Measurements from ENCODE around the gene ITPK1.

ITPK1 gene

GRCh38 chr14:93011650-93012325 is 103.9 kb downstream of the ITPK1 start:
- DNase-seq (ENCODE audit: low read depth in 2 of 3, low spot score in 1 of 3), result no peak

- DNase-seq (ENCODE audit: low read depth in 2 of 3, low spot score in 1 of 3), result no peak
These were observed 104.6 kb downstream of the ITPK1 start for GRCh38 chr14:93011141-93011529.

DNA sequence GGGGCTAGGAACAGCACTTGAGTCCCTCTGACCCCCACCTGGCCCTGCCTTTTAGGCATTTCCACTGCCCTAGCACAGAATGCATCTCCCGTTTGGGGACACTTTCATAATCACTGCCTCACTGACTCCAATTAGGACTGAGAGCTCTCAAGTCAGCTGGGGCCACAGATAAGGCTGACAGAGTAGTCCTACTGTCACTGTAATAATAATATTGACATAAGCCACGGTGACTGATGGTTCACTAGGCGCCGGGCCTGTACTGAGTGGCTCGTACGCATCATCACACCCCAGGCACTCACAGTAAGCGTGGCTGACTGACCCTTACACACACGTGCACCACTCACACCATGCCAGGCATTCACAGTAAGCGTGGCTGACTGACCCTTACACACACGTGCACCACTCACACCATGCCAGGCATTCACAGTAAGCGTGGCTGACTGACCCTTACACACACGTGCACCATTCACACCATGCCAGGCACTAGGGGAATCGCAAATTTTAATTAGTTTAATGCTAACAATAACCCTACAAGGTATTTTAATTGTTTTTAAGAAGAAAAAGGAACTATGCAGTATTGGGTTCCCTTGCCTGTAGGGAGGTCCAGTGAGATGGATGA is 105.1 kb downstream of the ITPK1 start:
- DNase-seq (ENCODE audit: low read depth in 2 of 3, low spot score in 1 of 3), result no peak

DNA sequence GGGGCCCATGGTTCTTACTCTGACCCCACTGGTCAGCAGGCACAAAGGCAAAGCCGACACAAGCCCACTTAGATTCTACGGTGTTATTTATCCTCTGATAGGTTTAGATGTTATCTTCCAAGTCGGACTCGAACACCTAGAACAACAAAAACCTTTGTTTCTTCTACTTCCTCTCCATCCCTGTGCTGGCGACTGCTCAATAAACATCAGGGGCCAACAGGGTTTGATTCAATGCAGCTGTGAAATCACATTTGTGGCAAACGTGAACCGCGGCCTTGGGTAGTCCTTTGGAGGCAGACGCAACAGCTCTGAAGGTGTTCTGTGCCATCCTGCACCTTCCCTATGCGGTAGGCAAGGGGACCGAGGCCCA is 105.6 kb downstream of the ITPK1 start:
- DNase-seq (ENCODE audit: low read depth in 2 of 3, low spot score in 1 of 3), result no peak

GRCh38 chr14:93009471-93010129 is 106.1 kb downstream of the ITPK1 start:
- DNase-seq (ENCODE audit: low read depth in 2 of 3, low spot score in 1 of 3), result no peak

DNA sequence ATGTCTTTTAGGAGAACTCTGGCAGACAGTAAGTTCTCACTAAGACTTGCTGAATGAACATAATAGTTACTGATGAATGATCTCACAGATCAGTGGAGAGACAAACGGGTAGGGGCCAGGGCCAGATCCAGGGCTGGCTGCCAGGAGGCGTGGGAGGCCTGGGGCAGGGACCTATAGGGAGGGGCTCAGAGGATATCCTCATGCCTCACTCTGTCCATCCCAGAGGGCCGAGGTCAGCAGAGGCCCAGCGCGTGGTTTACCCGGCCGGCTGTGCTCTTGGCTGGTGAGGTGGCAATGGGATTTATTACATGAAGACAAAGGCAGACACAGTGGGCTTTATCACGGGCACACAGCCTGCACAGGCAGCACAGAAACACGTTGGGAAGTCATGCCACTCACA is 107.3 kb downstream of the ITPK1 start:
- no peak for DNase-seq (ENCODE audit: low read depth in 2 of 3, low spot score in 1 of 3)

DNA sequence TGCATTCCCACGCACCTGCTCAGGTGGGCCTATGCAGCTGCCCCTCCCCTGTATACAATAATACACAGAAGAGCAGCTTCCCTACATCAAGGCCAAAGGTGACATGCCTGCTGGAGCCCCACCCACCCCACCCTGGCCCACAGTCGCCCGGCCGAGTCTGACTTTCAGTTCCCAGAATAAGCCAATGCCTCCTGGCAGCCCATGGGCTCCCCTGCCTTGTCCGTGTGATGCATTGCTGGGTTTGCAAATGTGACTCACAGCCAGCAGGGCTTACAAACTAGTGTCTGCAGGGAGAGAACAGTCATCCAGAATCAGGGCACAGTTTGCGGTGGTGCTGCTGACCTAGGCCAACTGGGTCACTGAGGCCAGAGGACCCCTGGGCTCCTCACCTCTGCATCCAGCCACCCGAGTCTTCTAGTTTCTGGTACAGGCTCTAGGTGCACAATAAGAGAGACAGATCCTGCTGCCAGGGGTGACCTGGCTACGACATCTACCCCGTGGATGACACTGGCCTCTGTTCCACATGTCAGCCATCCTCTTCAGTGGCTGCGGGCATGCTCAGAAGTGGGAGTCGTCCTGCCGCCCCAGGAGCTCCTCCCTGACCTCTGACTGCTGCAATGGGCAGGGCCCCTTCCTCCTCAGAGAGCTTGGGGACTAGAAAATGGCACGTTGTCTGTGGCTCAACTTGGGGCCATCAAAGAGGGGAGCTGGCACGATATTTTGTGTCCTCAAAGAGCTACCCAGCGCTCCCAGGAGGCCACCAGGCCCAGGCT is 108.3 kb downstream of the ITPK1 start:
- no peak for DNase-seq (ENCODE audit: low read depth in 2 of 3, low spot score in 1 of 3)

DNA sequence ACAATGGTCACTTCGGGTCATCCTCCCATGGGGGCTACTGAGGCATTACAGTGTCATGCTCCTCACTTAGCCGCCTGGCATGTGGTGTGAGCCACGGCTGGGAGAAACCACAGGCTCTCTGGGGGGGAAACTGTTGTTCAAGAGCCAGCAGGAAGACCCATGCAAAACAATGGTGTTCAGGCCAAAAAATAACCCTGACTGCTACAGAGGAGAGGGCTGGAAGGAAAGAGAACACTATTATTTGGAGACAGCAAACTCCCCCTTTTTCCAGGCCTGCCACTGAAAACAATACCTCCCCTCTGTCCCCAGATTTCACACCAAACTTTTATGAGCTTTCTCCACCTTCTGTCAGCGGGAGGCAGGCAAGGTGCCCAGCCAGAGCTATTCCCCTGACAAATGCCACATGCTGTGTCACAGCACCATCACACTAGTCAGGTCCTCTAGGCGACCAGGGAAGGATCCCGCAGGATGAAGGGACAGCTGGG is 109.1 kb downstream of the ITPK1 start:
- DNase-seq (ENCODE audit: low read depth in 2 of 3, low spot score in 1 of 3), result no peak

- no peak for DNase-seq (ENCODE audit: low read depth in 2 of 3, low spot score in 1 of 3)
These were observed 109.9 kb downstream of the ITPK1 start for GRCh38 chr14:93005838-93006237.

GRCh38 chr14:93005135-93005813 is 110.5 kb downstream of the ITPK1 start:
- no peak for DNase-seq (ENCODE audit: low read depth in 2 of 3, low spot score in 1 of 3)

- DNase-seq (ENCODE audit: low read depth in 2 of 3, low spot score in 1 of 3), result no peak
These were observed 111.0 kb downstream of the ITPK1 start for GRCh38 chr14:93004699-93005082.

DNA sequence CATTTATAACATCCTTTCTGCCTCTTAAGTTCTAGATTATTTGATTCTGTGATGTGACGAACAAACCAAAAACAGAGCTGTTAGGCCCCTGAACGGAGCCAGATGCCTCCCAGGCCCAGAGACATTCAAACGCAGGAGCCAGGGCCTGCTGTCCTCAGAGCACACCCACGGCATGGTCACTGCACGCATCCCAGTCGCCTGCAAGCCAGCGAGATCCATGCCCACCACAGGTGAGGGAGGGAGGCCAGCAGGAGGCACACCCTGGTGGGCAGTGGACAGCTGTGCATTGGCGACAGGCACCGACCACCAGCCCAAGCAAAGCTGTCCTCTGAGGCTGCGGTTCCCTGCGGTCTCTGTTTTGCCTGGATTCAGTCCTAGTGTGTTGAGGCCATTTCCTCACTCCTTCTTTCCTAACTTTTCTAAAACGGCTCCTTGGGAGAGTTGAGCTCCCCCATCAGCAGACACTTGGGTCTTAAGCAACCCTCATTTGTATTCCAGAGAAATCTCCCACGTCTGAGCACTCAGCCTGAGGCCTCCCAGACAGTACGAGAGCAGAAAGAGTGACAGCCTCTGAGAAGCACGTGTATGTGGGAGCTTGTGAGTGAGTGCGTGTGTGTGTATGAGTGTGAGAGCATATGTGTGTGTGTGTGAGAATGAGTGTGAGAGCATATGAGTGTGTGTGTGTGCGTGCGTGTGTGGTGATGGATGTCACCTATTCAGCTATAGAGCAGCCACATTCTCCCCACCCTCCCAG is 111.6 kb downstream of the ITPK1 start:
- DNase-seq (ENCODE audit: low read depth in 2 of 3, low spot score in 1 of 3), result no peak

DNA sequence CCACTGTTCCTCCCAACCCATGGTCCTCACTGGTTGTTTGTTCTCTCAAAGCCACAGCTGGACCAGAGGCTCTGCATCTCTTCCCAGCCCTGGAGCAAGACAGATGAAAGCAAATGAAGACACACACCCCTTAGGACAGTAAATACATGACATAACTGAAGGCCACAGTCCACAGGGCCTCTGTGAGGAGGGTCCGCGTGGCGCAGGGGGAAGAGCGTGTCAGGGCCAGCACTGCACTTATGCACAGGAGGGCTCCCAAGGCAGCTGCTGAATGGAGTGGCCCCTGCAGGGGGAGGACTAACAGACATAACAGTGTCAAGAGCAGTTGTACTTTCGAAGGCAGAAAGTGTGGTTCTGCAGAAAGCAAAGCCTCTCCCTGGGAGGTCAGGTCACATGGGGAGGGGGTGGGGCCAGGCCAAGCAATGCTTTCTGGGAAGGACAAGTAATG is 112.8 kb downstream of the ITPK1 start:
- no peak for DNase-seq (ENCODE audit: low read depth in 2 of 3, low spot score in 1 of 3)

DNA sequence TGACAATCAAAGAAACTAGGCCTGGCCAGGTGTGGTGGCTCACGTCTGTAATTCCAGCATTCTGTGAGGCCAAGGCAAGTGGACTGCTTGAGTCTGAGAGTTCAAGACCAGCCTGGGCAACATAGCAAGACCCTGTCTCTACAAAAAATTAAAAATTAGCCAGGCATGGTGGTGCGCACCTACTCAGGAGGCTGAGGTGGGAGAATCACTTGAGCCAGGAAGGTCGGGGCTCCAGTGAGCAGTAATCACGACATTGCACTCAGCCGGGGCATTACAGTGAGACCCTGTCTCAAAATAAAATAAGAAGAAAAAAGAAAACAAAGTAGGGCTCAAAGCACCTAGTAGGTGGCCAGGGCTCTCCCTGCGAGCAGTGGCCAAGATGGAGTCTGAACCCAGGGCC is 113.7 kb downstream of the ITPK1 start:
- no peak for DNase-seq (ENCODE audit: low read depth in 2 of 3, low spot score in 1 of 3)

- no peak for DNase-seq (ENCODE audit: low read depth in 2 of 3, low spot score in 1 of 3)
These were observed 116.8 kb downstream of the ITPK1 start for GRCh38 chr14:92998946-92999345.

DNA sequence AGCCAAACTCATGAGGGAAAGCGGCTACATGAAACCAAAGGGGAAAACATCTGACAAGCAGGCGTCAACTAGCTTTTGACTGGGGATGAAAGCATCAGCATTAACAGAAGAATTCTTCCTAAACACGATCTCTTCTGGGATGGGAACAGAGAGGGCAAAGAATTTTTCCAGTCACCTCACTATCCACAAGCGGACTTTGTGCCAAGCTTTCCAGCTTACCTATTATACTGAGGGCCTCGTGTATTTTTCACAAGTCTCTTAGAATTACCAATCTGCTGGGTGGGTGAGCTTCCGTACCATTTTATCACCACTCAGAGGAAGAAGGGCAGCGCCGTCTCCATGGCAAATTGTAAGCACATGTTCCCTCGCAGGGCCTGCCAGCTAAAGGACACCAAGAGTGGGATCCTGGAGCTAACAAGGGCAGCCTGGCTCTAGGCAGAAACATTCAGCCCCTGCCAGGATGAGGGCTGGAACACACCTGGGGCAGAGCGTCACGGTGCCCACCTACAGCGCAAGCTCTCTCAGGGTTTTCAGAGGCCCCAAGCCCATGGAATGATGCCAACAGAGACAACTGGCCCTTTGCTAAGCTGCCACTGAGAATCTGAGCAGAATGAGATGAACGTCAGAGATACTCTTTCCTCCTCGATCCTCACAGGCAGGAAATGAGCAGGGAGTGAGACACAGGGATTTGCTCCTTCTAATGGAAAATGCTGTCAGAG is 118.2 kb downstream of the ITPK1 start:
- DNase-seq (ENCODE audit: low read depth in 2 of 3, low spot score in 1 of 3), result no peak

DNA sequence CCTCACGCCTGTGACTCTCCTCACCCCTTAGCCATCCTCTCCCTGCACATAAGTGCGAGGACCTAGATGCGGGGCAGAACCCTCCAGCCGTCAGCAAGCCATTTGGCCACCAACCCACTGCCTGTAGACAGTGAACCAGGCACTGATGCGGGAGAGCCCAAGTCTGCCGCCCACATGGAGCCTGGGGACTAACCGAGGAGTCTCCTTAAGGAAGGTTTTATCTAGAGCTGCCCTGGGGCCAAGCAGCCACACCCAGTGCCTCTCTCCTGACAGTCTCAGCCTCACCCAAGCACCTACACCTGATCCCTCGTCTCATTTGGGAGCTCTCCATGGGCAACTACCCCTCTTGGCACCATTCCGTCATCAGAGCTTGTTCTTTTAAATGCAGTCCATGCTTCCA is 120.1 kb downstream of the ITPK1 start:
- DNase-seq (ENCODE audit: low read depth in 2 of 3, low spot score in 1 of 3), result no peak

GRCh38 chr14:92994942-92995341 is 120.8 kb downstream of the ITPK1 start:
- DNase-seq (ENCODE audit: low read depth in 2 of 3, low spot score in 1 of 3), result no peak

DNA sequence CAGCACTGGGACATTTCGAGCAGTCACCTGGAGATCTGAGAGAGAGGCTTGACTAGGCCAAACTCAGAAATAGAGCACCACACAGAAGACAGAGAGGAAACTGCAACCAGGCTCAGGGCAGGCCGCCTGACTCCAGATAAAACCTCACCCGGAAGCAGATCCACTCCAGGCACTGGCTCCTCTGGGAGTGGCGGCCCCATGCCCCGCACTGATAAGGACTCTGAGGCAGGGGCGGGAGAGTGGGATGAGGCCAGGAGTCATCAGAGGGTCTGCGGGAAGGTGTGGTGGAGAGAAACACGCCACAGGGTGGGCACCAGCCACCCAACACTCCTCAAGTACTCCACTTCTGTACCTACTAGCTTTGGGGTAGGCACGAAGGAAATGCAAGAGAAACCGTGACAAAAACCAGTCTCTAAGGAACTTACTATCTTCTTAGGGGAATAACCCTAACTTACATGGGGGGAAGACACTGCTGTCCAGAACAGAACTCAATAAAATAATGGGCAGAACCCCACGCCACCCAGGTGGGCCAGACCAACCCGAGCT is 121.5 kb downstream of the ITPK1 start:
- DNase-seq (ENCODE audit: low read depth in 2 of 3, low spot score in 1 of 3), result no peak

DNA sequence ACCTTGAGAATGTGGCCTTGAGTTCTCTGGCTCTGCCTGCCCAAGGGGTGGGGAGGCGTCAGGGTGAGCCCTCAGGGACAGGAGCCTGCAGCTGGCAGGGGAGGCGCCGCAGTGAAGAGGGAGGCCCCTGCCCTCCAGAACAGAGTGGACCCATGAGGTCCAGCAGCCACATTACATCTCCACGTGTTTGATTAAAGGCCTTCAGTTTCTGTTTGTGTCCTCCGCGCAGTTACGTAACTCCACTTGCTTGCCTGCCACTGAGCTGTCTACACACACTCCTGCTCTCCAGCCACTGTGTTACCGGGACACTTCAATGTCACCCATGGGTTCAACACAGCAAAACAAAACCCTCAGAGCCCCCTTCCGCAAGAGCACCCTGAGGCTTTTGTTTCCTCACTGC is 122.4 kb downstream of the ITPK1 start:
- DNase-seq (ENCODE audit: low read depth in 2 of 3, low spot score in 1 of 3), result no peak

Measured in stimulated activated CD4-positive, alpha-beta T cell treated with anti-CD3 and anti-CD28 coated beads, Interleukin-12 subunit alpha, Interleukin-12 subunit beta, amount 100 ng/mL, for 48 hours (primary cell).